LoVo (cell line): Measurements from ENCODE around the gene IRS2.

ENCODE experiments used
- DNase-seq: peaks from one replicate; pipeline ENCODE4 v3.0.0-alpha.2; 2016; ENCODE audit warnings: low spot score

Gene IRS2

DNA sequence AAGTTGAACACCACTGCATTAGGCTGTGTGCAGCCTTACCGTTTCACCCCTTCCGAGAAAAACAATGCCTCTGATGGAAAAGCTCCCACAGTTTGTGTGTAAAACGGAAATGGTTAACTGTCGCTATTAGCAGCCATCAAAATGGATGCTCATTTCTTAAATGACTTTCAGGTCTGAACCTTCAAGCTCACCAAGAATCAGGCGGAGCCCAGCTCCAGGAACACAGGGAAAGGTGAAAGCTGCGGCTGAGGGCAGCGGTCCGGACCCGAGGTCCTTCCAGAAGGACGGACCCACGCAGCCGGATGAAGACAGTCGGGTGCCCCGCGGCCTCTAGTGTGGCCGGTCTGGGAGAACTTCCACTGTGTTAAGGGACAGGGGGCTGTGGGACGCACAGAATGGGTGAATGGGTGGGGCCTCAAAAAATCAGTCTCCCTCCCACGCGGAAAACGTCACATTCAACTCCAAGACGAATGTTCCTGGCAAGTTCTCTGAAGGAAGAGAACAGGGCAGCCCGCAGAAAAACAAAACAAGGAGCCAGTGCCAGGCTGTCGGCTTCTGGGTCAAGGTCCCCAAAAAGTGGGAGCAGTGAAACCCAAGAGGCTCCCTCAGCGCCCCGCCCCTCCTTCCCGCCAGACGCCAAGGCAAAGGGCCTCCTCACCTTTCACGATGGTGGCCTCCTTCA lies 4.9 kb downstream of the IRS2 start:
- no peak for DNase-seq

DNA sequence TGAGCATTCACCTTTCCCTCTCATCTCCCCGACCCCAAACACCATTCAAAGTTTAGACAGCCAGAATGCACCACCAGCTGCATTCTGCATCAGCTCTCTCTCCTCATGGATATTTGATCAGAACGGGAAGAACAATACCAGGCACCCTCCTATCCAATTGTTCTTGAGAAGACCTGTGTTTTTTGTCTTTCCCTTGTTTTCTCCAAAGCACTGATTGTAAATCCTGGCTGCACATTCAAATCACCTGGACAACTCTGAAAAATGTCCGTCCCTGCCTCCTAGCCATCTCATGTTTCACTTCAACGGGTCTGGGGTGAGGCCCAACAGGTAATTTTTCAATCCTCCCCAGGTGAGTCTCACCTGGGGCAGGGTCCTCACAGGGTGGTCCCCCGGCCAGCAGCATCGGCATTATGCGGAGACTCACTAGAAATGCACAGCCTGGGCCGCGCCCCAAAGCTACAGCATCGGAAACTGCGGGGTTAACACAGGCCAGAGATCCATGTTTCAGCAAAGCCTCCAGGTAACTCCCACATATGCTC lies 5.5 kb downstream of the IRS2 start:
- no peak for DNase-seq

- DNase-seq: no peak
Measured at GRCh38 chr13:109779876-109780510, 6.4 kb downstream of the IRS2 start.

GRCh38 chr13:109779074-109779473 lies 7.3 kb downstream of the IRS2 start:
- DNase-seq: no peak

GRCh38 chr13:109778102-109778542 lies 8.3 kb downstream of the IRS2 start:
- peak; percentile 71 for DNase-seq

- no peak for DNase-seq
Measured at GRCh38 chr13:109776575-109776974, 9.8 kb downstream of the IRS2 start.

DNA sequence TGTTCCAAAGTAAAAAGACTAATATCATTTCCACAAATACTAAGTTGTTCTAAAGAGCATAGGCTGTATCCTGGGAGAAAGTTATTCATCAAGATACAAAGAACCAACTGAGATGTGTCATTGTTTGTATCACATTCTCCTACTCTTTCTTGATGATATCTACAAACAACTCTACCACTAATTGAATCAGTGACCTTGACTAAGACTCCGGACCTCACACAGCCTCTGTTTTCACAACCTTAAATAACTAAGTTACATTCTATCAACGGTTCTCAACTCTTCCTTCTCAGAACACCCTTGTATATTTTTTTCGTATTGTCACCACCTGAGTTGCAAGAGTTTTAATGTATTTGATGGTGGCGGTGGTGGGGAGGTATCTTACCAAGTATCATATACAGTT lies 12.6 kb downstream of the IRS2 start:
- no peak for DNase-seq

DNA sequence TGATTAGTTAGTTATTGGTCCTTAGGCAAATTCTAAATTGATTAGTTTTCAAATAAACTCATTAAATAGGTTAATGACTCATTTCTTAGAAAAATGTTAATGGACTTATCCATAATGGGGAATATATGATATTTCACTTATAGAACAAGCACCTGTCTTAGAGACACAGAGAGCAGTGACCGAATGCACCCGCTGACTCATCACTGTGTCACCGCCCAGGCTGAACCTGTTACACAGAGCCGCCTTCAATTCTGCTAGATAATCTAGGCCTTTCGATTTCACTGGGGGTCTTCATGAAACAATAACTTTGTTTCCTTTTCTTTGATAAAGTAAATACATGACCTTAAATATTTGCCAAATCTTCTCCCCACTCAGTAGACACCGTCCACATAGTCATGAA lies 13.1 kb downstream of the IRS2 start:
- DNase-seq: peak; percentile 38

DNA sequence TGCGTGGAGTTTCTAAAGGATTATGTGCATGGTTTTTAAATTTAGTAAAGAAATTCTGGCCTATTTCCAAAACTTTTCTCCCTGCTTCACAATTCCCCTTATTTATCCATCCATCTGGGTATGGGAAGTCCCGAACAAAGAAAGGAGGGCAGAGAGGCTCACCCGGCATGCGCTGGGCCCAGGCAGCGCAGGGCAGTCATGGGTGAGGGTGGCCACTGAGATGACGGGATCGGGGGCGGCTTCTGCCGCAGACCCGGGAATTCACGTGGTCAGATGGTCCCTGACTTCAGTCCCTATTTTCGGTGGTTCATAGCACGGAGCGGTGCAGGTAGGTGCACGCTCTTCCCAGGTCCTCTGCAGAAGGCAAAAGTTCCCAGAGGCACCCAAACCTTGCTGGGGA lies 14.5 kb downstream of the IRS2 start:
- DNase-seq: no peak

GRCh38 chr13:109770436-109770835 lies 15.9 kb downstream of the IRS2 start:
- no peak for DNase-seq

- DNase-seq: no peak
Measured at GRCh38 chr13:109769921-109770320, 16.5 kb downstream of the IRS2 start.

DNA sequence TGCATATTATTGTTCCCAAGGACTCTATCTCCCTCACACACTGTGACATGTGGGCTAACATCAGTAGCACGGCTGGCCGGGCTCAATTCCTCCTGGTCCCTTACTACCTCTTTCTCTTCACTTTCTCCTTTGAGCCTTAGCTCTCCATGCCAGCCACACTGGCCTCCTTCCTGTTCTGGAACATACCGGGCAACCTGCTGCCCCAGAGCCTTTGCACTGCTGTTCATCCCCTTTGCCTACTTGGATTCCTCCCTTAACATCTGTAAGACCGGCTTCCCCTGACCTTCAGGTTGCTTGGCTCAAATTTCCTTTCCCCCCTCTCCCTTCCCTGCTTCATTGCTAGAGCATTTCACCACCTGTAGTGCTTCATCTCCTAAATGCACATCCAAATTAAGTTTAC lies 17.1 kb downstream of the IRS2 start:
- no peak for DNase-seq

DNA sequence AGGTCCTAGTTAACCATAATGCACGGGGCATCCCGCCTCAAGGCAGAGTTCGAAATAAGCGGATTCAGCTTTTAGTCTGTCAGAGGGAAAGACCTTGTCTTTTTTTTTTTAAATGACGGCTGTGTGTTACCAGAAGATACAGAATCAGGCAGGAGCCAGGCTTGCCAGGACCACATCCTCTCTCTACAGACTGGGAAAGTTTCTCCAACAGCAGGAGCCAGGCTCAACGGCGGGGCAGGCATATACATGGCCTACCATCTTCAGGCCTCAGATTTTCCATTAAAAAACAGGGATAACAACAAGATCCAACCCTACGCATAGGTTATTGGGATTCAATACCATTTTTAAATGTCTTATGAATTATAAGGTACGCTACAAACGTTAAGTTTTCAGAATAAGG lies 17.8 kb downstream of the IRS2 start:
- DNase-seq: no peak

GRCh38 chr13:109768176-109768575 lies 18.2 kb downstream of the IRS2 start:
- DNase-seq: no peak

- DNase-seq: no peak
Measured at GRCh38 chr13:109767023-109767422, 19.4 kb downstream of the IRS2 start.

- no peak for DNase-seq
Measured at GRCh38 chr13:109764470-109765291, 21.7 kb downstream of the IRS2 start.

DNA sequence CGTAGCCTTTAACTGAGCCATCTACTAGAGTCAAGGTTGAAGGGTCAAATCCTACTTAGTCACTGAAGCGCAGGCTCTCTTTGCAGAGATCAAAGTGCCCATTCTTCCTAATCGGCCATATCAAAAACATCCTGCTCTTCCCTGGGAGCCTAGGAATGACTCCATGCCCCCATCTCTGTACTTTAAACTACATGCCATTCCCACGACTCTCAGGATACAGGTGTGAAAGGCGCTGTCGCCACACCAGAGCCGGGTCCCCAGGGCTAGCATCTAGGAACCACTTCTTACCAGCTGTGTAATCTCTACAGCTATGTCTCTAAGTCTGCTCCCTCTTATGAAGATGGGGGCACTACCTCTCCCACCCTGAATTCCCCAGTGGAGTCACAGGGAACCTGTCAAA lies 22.3 kb downstream of the IRS2 start:
- no peak for DNase-seq

DNA sequence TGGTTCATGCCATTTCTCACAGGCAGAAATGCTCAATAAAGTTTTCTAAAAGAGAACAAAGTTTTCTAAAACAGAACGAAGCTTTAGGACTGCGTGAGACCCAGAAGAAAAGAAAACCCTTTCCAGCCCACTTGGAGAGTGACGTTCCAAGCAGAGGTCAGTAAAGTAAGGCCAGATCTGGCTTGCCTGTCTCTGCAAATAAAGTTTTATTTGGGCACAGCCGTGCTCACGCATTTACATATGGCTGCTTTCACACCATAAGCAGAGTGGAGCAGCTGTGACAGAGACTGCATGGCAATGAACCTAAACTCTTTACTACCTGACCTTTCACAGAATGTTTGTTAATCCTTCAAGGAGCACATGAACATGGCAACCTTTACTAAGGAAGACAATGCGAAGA lies 23.6 kb downstream of the IRS2 start:
- DNase-seq: no peak

- no peak for DNase-seq
Measured at GRCh38 chr13:109761695-109762094, 24.7 kb downstream of the IRS2 start.

DNA sequence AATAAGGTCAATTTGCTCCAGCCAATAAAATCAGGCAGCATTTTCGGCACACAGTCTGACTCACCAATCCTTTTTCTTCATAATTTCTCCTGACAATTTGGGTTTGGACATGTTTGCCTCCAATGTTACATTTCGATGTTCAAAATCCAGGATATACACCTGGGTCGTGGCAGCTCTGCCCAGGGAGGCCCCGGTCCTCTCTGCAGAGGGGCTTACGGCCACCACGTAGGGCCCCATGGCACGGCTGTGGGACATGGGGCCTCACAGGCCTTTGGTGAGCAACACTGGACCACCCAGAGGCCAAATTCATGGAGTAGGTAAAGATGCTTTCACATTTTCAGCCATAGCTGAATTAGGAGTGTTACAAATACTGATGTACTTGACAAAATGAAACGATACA lies 25.4 kb downstream of the IRS2 start:
- no peak for DNase-seq

- DNase-seq: no peak
Measured at GRCh38 chr13:109760402-109760801, 26.0 kb downstream of the IRS2 start.

GRCh38 chr13:109759609-109760008 lies 26.8 kb downstream of the IRS2 start:
- DNase-seq: no peak

GRCh38 chr13:109758937-109759480 lies 27.4 kb downstream of the IRS2 start:
- DNase-seq: no peak
